Tibial artery (tissue), 4 donors: ENCODE data around the gene ODC1.
A peak's percentile ranks its signal among the peaks of the same experiment; 100 is the strongest.

Experiments
- DNase-seq, 2 donors: peaks; one replicate each; pipeline ENCODE4 v3.0.0-alpha.2; 2019
- H3K27ac ChIP-seq, 2 donors: fragments of 200-600 bp; sonication (generic) in 1 of 2; 1 replicate in 1 of 2; 2 replicates in 1 of 2; pipeline ENCODE4 v1.5.1; 2018 to 2019; ENCODE audit warnings: mild to moderate bottlenecking in 1 of 2
- H3K27me3 ChIP-seq, 2 donors: fragments of 200-600 bp; sonication (generic) in 1 of 2; one replicate each; pipeline versions ENCODE4 v1.5.1 to v1.6.0; 2016 to 2019
- H3K36me3 ChIP-seq, 3 donors: fragments of 200-600 bp; sonication (generic) in 2 of 3; one replicate each; pipeline ENCODE4 v1.5.1; 2016 to 2019; ENCODE audit warnings: mild to moderate bottlenecking in 2 of 3
- H3K4me1 ChIP-seq, 4 donors: fragments of 200-600 bp; sonication (generic) in 2 of 4; 1 replicate in 3 of 4; 2 replicates in 1 of 4; pipeline ENCODE4 v1.5.1; 2016 to 2019
- H3K4me3 ChIP-seq, 2 donors: fragments of 200-600 bp; sonication (generic) in 1 of 2; 1 replicate in 1 of 2; 2 replicates in 1 of 2; pipeline ENCODE4 v1.5.1; 2018 to 2019; ENCODE audit warnings: mild to moderate bottlenecking in 2 of 2
- H3K9me3 ChIP-seq, 3 donors: fragments of 200-600 bp; sonication (generic) in 1 of 3; one replicate each; pipeline ENCODE4 v1.5.1; 2016 to 2019
- CTCF ChIP-seq, 2 experiments: fragments of 200-600 bp in 1 of 2; fragments of 450-650 bp in 1 of 2; IDR thresholded peaks; one replicate each; pipeline ENCODE4 v1.5.1; 2017 to 2019; ENCODE audit warnings: antibody characterized with exemption in 2 of 2, mild to moderate bottlenecking in 1 of 2, moderate library complexity in 1 of 2
- intact Hi-C: fragments of 100-400 bp; cut with DNase I; formaldehyde crosslinking; loops from one replicate; pipeline ENCODE4 v1.15.0; 2023; ENCODE audit warnings: low total_unique reads

ODC1 gene

GRCh38 chr2:10439185-10439879 is 8.8 kb downstream of the ODC1 start:
- DNase-seq = no peak
- H3K4me3 ChIP-seq = no peak overlapping the region
- intact Hi-C loops = loop anchor here (10.0 kb wide), 1 partner anchor 635 kb away; no protein-coding TSS in a partner anchor
- no peak for TF ChIP-seq CTCF (IDR thresholded peaks at IDR 0.05)
- H3K4me1 ChIP-seq = peaks cover 0 to 11% (median 8%) of the 10 kb centered on the region in 4 donors
- no peak overlapping the region for H3K27ac ChIP-seq
- H3K27me3 ChIP-seq = no peaks in the 10 kb centered on the region
- H3K36me3 ChIP-seq = peaks cover 46 to 52% (median 50%) of the 10 kb centered on the region in 3 donors
- H3K9me3 ChIP-seq = no peaks in the 10 kb centered on the region

- intact Hi-C loops = loop anchor here (10.0 kb wide), 1 partner anchor 634 kb away; no protein-coding TSS in a partner anchor
- peak in 1 of 2 donors; percentile 40 for DNase-seq
- Histone ChIP-seq H3K36me3 (peaks cover 40 to 45% (median 44%) of the 10 kb centered on the region in 3 donors), H3K4me3 (no peak overlapping the region), H3K27ac (no peak overlapping the region), H3K27me3 (no peaks in the 10 kb centered on the region), H3K4me1 (peaks cover 0 to 11% (median 6%) of the 10 kb centered on the region in 4 donors), H3K9me3 (no peaks in the 10 kb centered on the region)
- no peak for TF ChIP-seq CTCF (IDR thresholded peaks at IDR 0.05)
Observed at GRCh38 chr2:10438688-10439087, 9.4 kb downstream of the ODC1 start.

GRCh38 chr2:10437806-10438205 is 10.3 kb downstream of the ODC1 start:
- Histone ChIP-seq H3K27ac (no peak overlapping the region), H3K4me3 (no peak overlapping the region), H3K4me1 (peaks cover 0 to 11% (median 6%) of the 10 kb centered on the region in 4 donors), H3K9me3 (no peaks in the 10 kb centered on the region), H3K27me3 (no peaks in the 10 kb centered on the region), H3K36me3 (peaks cover 31 to 37% (median 35%) of the 10 kb centered on the region in 3 donors)
- TF ChIP-seq CTCF (IDR thresholded peaks at IDR 0.05) = no peak
- intact Hi-C loops = loop anchor here (10.0 kb wide), 1 partner anchor 633 kb away; no protein-coding TSS in a partner anchor
- no peak for DNase-seq

- Histone ChIP-seq H3K27me3 (no peaks in the 10 kb centered on the region), H3K4me1 (peaks cover 0 to 20% (median 10%) of the 10 kb centered on the region in 4 donors), H3K27ac (no peak overlapping the region), H3K9me3 (no peaks in the 10 kb centered on the region), H3K4me3 (no peak overlapping the region), H3K36me3 (peaks cover 20 to 25% (median 23%) of the 10 kb centered on the region in 3 donors)
- intact Hi-C loops = loop anchor here (10.0 kb wide), 1 partner anchor 632 kb away; no protein-coding TSS in a partner anchor
- TF ChIP-seq CTCF (IDR thresholded peaks at IDR 0.05) = no peak
- no peak for DNase-seq
Observed at GRCh38 chr2:10436583-10437110, 11.5 kb downstream of the ODC1 start.

- intact Hi-C loops = loop anchor here (2.0 to 10.0 kb wide), 3 partner anchors 311 to 631 kb away; no protein-coding TSS in a partner anchor
- Histone ChIP-seq H3K9me3 (no peaks in the 10 kb centered on the region), H3K36me3 (peaks cover 12 to 17% (median 15%) of the 10 kb centered on the region in 3 donors), H3K4me3 (no peak overlapping the region), H3K27me3 (no peaks in the 10 kb centered on the region), H3K27ac (no peak overlapping the region), H3K4me1 (peaks cover 0 to 20% (median 10%) of the 10 kb centered on the region in 4 donors)
- no peak for TF ChIP-seq CTCF (IDR thresholded peaks at IDR 0.05)
- DNase-seq = no peak
Observed at GRCh38 chr2:10435820-10436204, 12.3 kb downstream of the ODC1 start.
